Colon (tissue), 2 donors: ENCODE results near the gene MOB3B.

ENCODE experiments used
- FAIRE-seq: peaks from 2 replicates; lab custom pipeline; 2012; peaks lifted over from hg19 to GRCh38; lab: Jason Lieb, UNC
- donor health status: control.
- donor health status: control.

Gene MOB3B

DNA sequence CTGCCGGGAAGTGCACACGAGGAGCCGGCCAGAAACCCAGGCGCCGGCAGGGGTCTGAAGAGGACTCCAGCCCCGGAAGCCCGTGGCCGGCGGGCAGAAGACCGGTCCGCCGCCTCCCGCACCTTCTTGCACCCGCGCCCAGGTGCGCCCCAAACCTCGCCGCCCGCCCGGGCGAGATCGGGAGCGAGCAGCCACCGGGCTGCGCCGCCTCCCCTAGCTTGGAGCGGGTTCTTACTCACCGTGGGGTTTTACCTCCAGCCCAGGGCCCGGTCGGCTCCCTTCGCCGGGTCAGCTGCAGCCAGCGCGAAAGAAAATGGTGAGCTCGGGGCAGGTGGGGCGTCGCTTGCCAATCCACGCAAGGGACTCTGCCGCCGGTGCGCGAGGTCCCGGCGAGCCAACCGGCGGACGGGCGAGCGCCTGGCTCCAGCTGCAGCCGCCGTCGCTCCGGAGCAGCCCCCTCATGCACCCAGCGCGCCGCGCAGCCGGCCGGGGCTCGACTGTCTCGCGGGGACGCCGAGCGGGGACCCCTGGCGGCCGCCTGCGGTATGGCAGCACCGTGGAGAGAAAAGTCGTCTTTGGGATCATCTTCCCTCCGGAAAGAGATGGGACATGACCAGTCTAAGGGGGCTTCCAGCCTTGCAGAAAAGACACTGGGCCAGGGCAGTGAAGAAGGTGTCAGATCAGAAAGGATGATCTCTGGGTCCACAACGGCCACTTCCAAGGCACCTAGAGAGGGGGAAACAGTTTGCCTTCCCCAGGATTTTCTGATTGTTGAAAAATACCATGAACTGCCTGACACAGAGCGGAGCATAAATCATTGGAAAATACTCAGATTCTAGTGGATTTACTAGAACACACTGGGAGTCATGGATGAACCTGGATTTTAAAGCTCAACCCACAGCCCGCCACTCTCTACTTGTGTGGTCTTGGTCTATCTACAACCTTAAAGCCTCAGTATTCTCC, at the start of gene MOB3B:
Gene MOB3B (minus strand): TSS at position 499 of the 963 bp plus-strand sequence. CDS start 74,264 bp downstream, outside the sequence.
- no peak for FAIRE-seq

DNA sequence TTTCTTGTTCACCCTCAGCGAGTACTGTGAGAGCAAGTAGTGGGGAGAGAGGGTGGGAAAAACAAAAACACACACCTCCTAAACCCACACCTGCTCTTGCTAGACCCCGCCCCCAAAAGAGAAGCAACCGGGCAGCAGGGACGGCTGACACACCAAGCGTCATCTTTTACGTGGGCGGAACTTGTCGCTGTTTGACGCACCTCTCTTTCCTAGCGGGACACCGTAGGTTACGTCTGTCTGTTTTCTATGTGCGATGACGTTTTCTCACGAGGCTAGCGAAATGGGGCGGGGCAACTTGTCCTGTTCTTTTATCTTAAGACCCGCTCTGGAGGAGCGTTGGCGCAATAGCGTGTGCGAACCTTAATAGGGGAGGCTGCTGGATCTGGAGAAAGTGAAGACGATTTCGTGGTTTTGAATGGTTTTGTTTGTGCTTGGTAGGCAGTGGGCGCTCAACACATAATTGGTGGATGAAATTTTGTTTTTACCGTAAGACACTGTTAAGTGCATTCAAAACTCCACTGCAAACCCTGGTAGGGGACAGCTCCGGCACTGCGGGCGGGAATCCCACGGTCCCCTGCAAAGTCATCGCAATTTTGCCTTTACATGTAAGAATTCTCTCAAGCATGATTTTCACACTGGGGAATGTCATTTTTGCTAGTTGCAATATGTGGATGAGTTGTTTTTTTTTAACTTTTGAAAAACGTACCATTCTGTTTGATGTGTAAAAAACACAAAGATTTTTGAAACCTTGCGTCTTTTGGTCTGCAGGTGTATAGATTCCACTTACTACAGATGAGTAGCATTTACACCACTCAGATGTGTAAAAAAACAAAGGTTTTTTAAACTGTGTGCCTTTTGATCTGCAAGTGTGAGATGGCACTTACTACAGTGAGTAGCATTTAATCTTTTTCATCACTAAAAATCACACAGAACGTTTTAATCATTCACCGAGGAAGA, 44.3 kb upstream of the MOB3B start:
- peak; percentile 97 for FAIRE-seq

DNA sequence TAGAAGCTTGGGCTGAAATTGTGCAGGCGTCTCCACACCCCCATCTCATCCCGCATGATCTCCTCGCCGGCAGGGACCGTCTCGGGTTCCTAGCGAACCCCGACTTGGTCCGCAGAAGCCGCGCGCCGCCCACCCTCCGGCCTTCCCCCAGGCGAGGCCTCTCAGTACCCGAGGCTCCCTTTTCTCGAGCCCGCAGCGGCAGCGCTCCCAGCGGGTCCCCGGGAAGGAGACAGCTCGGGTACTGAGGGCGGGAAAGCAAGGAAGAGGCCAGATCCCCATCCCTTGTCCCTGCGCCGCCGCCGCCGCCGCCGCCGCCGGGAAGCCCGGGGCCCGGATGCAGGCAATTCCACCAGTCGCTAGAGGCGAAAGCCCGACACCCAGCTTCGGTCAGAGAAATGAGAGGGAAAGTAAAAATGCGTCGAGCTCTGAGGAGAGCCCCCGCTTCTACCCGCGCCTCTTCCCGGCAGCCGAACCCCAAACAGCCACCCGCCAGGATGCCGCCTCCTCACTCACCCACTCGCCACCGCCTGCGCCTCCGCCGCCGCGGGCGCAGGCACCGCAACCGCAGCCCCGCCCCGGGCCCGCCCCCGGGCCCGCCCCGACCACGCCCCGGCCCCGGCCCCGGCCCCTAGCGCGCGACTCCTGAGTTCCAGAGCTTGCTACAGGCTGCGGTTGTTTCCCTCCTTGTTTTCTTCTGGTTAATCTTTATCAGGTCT, 43.5 kb upstream of the MOB3B start, which contains the start of gene C9orf72:
Gene C9orf72 (minus strand): TSS at position 564 of the 716 bp plus-strand sequence. CDS start 6,361 bp downstream, outside the sequence.
- FAIRE-seq = no peak

DNA sequence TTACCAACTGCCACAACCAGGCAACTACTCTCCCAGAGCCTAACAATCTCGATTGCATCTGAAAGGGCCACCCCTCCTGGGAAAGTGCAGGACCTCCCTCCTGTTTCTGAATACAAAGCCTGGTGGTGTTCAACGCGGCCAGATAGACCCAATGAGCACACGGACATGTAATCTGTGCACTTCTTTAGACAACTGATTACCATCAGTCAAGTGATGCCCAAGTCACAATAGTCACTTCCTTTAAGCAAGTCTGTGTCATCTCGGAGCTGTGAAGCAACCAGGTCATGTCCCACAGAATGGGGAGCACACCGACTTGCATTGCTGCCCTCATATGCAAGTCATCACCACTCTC, 42.9 kb upstream of the MOB3B start:
- no peak for FAIRE-seq

DNA sequence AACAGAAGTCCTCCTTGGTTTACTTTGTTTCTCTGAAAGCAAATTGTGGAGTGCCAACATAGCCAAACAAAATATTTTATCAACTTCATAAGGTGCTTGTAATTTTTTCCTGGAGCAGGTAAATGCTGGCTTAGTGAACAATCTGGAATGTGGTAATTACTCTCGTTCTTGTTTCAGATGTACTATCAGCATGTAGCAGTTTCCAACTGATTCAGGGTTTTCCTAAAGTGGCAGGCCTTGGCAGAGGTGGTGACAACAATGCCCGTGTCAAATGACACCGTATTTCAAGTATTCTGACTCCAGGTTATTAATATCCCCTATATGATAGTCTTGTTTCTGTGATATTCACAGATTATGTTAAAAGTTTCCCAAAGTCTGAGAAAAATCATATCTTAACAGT, 42.4 kb upstream of the MOB3B start:
- FAIRE-seq = no peak

DNA sequence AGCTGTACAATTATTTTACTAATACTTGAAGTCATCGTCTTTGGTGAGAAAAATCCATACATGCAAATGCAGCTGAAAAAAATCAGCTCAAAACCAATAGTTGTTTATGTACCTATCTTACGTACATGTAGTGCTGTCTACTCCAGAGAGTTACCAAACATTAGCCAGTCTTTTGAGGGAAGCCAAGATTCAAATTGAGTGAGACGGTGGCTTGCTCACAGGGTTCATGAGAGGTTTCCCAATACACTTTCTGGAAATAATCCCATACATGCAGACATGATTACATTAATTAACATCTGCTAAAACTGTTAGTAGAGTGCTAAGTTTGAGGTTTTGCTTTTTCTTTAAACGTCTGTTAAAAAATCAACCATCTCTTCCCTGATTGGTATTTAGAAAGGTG, 41.4 kb upstream of the MOB3B start:
- FAIRE-seq = no peak

DNA sequence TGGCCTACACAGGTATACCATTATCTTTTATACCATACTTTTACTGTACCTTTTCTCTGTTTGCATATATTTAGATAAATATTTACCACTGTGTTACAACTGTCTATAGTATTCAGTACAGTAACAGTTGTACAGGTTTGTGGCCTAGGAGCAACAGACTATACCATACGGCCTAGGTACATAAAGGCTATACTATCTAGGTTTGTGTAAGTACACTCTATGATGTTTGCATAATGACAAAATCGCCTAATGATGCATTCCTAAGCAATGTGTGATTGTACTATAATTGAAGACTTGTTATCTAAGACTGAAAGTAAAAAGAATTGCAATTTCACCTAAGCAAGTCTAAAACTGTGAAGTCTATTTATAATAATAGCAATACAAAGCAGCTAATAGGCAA, 39.8 kb upstream of the MOB3B start:
- FAIRE-seq = peak; percentile 18

DNA sequence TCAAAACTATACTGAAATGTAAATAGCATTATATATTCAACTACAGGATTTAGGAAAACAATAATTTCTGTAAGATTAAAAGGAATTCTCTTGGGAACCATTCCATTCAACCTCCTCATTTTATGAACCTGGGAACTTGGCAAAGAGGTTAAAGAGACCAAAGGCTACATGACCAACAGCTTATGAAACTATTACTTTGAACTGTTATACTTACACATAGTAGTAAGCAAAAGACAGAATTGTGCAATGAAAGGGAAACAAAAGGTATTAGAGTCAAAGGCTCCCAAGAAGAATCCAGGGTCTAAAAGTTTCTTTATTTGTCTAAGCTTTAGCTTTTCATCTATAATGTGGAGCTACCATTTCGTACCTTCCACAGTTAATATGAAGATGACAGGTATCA, 36.5 kb upstream of the MOB3B start:
- FAIRE-seq = no peak

DNA sequence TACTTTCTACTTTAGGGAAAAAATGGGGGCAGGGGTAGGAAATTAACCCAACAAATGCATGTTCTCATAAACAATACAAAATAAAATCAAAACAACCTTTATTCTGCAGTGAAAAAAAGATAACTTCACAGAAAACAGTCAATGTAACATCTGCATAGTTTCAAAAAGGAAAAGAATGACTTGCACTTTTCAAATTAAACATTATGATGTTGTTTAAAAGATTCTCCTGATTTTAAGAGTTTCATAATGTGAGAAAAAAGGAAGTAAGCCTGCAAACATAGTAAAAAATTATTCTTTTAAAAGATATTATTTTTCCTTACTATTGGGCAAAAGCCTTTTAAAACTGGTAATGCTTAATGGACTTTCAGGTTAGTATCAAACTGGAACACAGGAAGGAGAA, 36.1 kb upstream of the MOB3B start:
- no peak for FAIRE-seq

DNA sequence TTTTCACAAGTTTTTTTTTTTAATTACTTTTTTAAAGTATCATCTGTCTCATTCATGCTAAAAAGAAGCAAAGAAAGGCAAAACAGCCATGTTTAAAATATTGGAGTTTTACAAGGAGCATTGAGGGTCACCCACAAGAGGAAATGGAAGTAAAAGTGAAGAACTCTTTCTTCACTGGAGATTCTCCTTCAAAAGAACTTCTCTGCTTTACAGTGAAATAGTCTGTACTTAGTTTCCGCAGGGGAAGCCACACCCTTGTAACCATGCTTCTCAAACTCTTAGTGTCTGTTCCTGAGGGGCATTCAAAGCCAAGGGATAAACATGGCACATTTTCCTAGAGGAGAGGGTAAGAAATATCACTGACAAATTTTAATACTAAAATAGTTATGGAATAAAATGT, 35.1 kb upstream of the MOB3B start:
- no peak for FAIRE-seq

DNA sequence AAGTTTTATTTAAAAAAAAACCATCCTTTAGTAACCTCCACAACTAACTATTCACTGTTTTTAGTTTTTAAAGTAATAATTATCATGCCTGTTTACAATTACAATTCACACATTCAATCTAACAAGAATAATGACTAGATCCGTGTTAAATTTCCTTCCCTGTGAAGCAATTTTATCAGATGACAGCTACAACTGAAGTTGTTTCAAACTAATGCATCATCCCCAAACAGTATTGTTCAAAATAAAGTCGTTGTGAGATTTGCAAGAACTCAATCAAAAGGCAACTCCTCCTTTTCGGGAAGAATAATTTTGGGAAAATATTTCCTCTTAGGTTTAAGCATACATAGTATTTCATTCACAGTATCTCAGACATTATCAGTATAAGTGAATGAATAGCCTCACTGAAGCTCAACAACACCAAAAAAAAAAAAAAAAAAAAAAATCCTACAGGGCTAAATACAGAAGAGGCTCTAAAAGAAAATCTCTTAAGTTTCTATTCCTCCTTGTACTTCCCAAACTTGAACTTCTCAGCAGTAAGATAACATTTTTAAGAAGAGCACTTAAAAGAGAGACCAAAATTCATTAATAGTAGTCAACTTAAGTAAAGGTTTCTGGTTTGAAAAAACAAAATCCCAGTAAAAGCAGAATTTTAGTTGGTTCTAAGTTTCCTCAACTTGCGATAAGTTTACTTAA, 34.3 kb upstream of the MOB3B start:
- FAIRE-seq = no peak

DNA sequence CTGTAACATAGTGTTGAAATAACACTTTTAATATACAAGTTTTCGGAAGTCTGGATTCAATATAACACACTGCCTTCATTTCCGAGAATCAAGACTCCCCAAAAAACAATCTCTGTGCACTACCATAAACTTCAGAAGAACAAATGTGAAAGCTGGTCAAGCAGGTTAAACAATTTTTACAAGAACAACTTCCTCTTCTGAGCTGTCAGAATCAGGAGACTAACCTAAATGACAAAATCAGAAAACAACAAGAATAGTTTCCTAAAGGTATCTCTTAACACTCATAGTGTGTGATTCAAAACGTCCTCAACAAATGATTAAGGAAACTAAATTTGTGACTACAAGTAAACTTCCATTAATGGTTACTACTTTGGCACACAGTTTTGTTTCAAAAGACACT, 32.1 kb upstream of the MOB3B start:
- no peak for FAIRE-seq

DNA sequence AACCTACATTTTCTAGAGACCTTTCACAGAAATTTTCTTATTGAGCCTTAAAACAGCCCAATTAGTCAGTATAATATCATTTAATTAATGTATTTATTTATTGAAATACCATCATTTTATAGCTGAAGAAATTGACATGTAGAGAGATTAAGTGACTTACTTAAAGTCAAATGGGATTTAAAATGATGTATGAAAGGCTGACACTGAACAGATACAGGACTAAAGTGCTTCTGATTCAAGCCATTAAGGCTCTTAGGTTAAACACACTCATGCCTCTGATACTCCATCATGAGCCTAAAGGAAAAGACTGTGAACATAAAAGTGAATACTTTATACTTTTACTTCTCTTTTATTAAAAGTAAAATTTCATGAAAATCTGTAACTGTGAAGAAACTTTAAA, 30.8 kb upstream of the MOB3B start:
- FAIRE-seq = no peak

DNA sequence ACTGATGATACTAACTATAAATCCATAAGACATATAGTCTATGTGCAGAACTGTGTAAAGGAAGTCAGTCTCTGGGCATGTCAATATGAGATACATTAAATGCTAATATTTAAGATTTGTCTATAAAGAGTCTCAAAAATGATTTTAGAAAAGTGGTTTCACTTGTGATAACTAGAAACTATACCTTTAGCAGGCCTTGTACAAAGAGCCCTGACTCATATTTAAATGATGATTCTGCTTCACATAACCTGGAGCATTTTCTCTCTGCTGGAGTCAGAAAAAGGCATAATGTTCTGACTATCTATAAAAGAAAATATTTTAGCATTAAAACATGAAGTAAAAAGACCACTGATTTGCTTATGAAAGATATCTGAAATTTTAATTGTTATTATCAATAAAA, 28.7 kb upstream of the MOB3B start:
- FAIRE-seq = no peak

DNA sequence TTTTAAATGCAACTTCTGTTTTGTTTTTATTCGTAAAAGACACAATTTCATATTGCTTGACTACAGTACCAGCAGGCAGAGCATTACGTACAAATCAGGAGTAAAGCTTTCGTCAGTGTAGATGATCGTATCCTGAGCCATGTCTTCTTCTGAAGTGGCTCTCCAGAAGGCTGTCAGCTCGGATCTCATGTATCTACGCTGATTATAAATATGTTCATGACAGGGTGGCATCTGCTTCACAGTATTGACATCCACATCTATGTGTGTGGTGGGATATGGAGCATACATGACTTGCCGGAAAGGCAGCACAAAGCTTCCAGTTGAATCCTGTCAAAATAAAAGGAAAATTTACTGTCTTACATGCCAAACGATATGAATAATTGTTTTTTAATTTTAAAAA, 26.9 kb upstream of the MOB3B start:
- FAIRE-seq = no peak

DNA sequence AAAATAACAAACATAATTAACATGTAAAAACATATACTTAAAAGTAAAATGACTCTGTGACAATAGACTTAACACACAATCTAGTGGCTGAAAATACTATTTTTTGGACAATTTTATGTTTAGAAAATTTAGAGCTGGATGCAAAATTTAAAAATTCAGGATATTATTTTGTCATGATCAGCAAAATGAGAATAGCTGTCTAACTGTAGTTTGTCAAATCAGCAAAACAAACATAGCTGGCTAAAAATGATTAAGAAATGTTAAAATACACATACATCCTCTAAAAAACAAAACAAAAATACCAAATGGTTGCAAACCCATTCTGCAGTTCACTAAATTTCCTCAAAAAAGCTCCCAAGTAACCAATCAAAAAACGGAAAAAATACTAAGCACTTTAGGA, 25.1 kb upstream of the MOB3B start:
- FAIRE-seq = no peak

DNA sequence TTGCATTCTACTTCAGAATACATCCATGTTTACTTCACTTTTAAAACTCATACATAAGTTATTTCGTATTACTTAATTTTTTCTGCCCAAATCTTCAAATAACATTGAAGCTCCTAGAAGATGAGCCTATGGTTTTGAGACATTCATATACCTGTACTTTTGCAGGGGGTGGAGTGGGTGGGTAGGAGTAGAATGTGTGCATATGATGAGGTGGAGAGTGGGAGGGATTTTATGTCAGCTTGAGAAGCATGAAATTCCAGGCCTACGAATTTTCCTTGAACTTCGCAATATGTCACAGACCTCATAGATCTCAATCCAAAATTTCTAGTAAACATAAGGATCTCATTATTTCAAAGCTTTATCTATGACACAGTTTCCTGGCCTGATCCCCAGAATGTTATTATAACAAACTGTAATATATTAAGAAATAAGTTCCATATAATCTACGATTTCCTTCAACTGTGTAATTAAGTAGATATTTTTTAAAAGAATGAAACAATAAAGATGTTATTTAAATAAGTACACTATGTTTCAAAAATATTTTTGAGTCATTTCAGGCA, 19.7 kb upstream of the MOB3B start:
- FAIRE-seq = no peak

DNA sequence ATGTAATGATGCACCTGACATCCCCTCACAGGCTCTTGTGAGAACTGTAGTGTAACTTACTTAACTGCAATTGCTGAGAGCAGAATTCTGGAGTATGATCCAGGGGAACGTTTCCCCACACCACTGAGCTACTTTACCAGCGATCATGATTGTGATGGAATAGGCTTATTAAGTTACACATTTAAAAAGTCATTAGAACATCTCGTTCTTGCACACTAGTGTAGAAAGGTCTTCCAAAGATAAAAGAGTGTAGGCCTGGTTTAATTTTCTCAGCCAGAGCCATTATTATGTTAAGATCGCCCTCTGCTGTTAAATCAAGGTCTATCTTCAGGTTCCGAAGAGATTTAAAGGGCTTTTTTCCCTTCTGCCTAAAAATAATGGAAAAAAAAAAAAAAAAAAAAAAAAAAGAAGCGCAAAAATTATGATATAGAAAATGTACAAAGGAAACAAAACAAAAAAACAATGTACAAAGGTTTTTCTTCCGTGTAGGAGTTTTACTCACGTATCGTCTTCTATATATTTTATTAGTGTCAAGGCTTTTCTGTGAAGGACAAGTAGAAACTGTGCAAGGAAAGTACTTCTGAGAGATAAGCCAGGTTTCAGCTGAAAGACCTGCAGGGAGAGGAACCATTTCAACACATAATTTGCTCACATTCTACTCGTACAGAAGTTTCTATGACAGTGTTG, 18.6 kb upstream of the MOB3B start:
- FAIRE-seq = peak; percentile 64

DNA sequence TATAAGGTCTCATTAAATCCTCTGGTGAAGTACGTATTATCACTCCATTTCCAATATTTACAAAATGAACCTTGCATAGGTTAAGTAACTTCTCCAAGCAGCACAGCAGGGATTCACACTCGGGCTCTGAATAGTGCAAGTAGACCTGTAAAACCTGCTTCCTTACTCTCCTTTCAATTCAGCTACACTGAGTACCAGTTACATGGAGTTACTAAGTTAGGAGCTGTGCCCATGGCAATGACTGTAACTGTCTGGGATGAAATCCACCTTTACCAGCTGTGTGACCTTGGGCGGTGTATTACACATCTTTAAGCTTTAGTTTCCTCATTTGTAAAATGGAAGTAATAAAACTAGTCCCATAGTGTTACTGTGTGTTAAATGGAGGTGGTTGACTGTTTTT, 15.9 kb upstream of the MOB3B start:
- no peak for FAIRE-seq

DNA sequence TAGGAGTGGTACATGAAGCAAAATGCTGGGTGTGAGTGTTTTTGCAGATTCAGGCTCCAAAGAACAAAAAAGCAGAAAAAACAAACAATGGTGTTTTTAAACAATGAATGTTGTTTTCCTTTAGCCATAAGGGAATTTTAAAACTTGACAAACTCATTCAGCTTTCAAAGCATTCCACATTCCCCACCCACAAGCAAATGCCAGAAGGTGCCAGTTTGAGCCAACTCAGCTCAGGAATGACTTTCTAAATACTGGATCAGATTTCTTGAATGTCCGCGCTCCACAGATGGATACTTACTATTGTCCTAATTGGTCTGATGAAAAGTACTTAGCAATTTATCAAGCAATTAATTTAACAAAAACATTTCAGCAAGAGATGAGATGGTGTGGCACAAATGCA, 12.9 kb upstream of the MOB3B start:
- no peak for FAIRE-seq

DNA sequence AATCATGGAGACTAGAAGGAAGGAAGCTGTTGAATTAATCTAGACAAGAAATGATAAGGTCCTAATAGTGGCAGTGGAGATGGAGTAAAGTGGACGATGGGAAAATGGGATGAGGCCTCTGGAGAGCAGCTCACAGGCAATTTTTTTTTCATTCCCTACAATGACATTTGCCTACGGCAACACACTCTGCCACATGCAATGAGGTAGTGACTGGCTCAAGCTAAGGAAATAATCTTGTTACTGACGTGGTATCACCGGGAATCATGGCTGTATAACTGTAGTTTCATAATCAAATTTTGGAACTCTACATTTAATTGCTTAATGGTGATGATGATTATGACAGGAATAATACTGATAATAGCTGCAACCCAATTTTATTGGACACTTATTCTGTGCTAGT, 12.1 kb upstream of the MOB3B start:
- FAIRE-seq = no peak
